Measurements from ENCODE around the gene GCNT1.
A peak's percentile ranks its signal among the peaks of the same experiment; 100 is the strongest.
"Not testable (repeated sequence)": the region's sequence is repeated elsewhere in the genome, so short reads cannot be mapped to it uniquely, and the experiment has no call there.

Gene GCNT1

DNA sequence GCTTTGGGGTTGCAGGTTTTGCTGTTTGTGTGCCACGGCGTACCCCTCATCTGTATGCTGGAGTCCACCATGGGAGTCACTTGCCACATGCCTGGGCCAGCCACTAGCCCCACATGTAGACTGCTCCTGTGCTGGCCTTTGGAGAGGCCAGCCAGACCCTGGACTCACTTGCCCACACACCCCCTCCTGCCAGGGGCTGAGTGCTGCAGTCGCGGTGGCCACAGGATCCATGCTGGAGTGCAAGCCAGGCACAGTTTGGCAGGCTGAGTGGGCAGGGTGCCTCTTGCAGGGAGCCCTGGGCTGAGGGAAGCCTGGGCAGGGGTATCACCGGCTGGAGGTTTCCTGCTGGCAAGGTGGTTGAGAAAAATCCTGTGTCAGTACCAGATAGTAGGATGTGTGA is 25.6 kb upstream of the GCNT1 start:
- H3K4me3 ChIP-seq (replicated peaks; ENCODE audit: low read depth, low read length), result no peak overlapping the region
- TF ChIP-seq, protein P1, sequence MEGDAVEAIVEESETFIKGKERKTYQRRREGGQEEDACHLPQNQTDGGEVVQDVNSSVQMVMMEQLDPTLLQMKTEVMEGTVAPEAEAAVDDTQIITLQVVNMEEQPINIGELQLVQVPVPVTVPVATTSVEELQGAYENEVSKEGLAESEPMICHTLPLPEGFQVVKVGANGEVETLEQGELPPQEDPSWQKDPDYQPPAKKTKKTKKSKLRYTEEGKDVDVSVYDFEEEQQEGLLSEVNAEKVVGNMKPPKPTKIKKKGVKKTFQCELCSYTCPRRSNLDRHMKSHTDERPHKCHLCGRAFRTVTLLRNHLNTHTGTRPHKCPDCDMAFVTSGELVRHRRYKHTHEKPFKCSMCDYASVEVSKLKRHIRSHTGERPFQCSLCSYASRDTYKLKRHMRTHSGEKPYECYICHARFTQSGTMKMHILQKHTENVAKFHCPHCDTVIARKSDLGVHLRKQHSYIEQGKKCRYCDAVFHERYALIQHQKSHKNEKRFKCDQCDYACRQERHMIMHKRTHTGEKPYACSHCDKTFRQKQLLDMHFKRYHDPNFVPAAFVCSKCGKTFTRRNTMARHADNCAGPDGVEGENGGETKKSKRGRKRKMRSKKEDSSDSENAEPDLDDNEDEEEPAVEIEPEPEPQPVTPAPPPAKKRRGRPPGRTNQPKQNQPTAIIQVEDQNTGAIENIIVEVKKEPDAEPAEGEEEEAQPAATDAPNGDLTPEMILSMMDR (IDR thresholded peaks at IDR 0.05; ENCODE audit: low read length, missing control alignments), result no peak
- no peak for DNase-seq (ENCODE audit: low read depth)

DNA sequence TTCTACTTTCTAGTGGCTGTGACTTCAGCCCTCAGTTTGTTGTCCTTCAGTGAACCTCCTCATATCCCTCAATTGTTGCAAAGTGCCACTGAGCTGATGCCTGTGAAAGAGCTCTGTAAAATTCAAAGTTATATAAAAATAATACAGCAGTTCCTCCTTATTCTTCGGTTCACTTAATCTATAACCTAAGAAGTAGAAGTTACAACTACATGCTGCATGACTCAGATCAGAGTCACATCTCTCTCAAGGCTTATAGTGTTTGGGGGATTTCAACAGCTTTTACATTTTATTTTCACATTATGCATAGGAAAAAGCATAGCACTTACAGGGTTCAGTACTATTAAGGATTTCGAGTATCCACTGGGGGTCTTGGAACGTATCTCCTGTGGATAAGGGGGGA is 25.1 kb upstream of the GCNT1 start:
- TF ChIP-seq, protein P1 (IDR thresholded peaks at IDR 0.05; ENCODE audit: low read length, missing control alignments), result no peak
- H3K4me3 ChIP-seq (replicated peaks; ENCODE audit: low read depth, low read length), result no peak overlapping the region
- DNase-seq (ENCODE audit: low read depth), result peak; percentile 47

DNA sequence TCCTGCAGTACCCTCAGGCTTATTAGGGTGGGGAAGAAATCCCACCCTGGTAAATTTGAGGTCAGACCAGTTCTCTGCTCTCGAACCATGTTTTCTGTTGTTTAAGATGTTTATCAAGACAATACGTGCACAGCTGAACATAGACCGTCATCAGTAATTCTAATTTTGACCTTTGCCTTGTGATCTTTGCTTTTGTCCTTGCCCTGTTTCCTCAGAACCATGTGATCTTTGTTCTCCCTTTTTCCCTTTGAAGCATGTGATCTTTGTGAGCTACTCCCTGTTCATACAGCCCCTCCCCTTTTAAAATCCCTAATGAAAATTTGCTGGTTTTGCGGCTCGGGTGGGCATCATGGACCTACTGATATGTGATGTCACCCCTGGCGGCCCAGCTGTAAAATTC is 24.1 kb upstream of the GCNT1 start:
- H3K4me3 ChIP-seq (replicated peaks; ENCODE audit: low read depth, low read length); DNase-seq (ENCODE audit: low read depth): not testable (repeated sequence)

DNA sequence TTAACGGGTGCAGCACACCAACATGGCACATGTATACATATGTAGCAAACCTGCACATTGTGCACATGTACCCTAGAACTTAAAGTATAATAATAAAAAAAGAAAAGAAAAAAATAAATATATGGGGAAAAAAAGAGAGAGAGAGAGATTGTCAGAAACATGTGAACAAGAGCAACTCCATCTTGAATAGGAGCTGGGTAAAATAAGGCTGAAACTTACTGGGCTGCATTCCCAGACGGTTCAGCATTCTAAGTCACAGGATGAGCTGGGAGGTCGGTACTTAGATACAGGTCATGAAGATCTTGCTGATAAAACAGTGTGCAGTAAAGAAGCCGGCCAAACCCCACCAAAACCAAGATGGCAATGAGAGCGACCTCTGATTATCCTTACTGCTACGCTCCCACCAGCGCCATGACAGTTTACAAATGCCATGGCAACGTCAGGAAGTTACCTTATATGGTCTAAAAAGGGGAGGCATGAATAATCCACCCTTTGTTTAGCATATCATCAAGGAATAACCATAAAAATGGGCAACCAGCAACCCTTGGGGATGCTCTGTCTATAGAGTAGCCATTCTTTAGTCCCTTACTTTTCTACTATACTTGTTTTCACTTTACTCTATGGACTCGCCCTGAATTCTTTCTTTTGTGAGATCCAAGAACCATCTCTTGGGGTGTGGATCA is 21.8 kb upstream of the GCNT1 start:
- DNase-seq (ENCODE audit: low read depth); H3K4me3 ChIP-seq (replicated peaks; ENCODE audit: low read depth, low read length): not testable (repeated sequence)

DNA sequence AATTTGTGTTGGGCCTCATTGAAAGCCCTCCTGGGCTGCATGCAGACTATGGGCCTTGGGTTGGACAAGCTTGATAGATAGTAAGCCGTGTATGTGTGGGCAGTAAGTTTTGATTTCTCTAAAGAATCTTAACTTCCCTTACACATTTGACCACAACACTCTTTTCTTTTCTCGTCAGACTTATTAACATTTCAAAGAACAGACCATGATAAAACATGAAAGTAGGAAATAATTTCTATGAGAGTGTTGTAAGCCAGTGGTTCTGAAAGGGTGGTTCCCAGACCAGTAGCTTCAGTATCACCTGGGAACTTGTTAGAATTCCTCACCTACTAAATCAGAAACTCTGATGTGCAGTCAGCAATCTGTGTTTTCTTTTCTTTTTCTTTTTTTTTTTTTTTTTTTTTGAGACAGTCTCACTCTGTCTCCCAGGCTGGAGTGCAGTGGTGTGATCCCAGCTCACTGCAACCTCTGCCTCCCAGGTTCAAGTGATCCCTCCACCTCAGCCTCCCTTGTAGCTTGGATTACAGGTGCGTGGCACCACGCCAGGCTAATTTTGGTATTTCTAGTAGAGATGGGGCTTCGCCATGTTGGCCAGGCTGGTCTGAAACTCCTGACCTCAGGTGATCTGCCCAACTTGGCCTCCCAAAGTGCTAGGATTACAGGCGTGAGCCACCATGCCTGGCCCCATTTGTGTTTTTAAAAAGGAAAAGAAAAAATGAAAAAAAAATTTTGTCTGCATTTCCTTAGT is 20.0 kb upstream of the GCNT1 start:
- TF ChIP-seq, protein P1 (IDR thresholded peaks at IDR 0.05; ENCODE audit: low read length, missing control alignments), result no peak
- no peak overlapping the region for H3K4me3 ChIP-seq (replicated peaks; ENCODE audit: low read depth, low read length)
- no peak for DNase-seq (ENCODE audit: low read depth)

DNA sequence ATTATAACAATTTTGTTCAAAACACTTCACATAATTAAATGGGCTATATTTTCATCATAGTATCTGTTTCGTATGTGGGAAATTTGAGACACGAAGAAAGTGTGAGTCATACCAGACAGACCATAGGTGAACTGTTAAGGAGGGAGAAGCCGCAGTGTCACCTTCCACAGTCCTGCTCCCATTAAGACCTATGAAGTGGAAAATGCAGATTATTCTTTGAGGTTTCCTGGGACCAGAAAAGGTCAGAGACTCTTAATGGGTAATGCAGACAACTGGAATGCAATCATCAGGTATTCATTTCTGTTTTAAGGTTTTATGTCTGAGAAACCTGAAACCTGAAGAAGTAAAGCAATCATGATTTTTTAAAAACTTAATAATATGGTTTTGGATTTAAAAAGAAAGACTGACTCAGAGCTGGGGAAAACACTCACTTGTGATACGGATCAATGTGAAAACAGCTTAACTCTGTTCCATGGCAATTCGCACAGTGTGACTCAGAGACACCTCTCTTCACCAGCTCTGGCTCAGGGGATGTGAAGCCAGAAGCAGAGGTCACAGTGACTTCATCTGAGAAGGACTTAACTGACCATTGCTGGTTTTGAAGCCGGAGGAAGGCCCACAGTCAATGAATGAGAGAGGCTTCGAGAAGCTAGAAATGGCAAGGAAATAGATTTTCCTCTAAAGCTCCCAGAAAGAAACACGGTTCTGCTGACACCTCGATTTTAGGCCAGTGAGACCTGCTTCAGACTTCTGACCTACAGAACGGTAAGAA is 17.2 kb upstream of the GCNT1 start:
- TF ChIP-seq, protein P1 (IDR thresholded peaks at IDR 0.05; ENCODE audit: low read length, missing control alignments), result no peak
- peak; percentile 38 for DNase-seq (ENCODE audit: low read depth)
- H3K4me3 ChIP-seq (replicated peaks; ENCODE audit: low read depth, low read length), result no peak overlapping the region

DNA sequence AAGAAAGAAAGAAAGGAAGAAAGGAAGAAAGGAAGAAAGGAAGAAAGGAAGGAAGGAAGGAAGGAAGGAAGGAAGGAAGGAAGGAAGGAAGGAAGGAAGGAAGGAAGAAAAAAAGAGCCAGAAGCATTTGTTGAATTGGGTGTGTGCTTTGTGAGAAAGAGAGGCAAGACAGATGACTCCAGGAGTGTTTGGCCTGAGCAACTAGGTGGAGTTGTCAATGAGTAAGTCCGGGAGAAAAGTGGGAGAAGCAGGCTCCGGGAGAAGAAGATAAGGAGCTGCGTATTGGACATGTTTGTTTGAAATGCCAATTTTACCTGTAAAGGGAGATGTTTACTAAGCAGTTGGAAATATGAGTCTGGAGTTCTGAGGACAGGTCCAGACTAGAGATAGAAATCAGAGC is 15.1 kb upstream of the GCNT1 start:
- TF ChIP-seq, protein P1 (IDR thresholded peaks at IDR 0.05; ENCODE audit: low read length, missing control alignments), result no peak
- no peak for DNase-seq (ENCODE audit: low read depth)
- no peak overlapping the region for H3K4me3 ChIP-seq (replicated peaks; ENCODE audit: low read depth, low read length)
